Spinal cord (tissue), 10 donors: ENCODE results near the gene COL7A1. TPM values are rescaled to one million over a fixed set of nuclear protein-coding genes. Genes with fewer than 3 reads are reported as not detected.

Source experiments
- DNase-seq, 6 donors: peaks; one replicate each; pipeline versions ENCODE4 v3.0.0 to v3.0.0-alpha.2; 2013 to 2015; ENCODE audit warnings: low spot score in 6 of 6, low read depth in 4 of 6
- H3K27ac ChIP-seq: one replicate; pipeline ENCODE4 v1.5.1; 2013; ENCODE audit warnings: low read depth, low read length, control low read depth
- H3K27me3 ChIP-seq: one replicate; pipeline ENCODE4 v1.6.1; 2013; ENCODE audit warnings: low read length; ENCODE audit not compliant: control insufficient read depth, insufficient read depth
- H3K36me3 ChIP-seq: one replicate; pipeline ENCODE4 v1.6.1; 2013; ENCODE audit warnings: low read length; ENCODE audit not compliant: control insufficient read depth, insufficient read depth
- H3K4me1 ChIP-seq: one replicate; pipeline ENCODE4 v1.6.1; 2013; ENCODE audit warnings: low read length; ENCODE audit not compliant: control insufficient read depth, insufficient read depth
- H3K4me3 ChIP-seq: one replicate; pipeline ENCODE4 v1.5.1; 2013; ENCODE audit warnings: low read depth, low read length, control low read depth
- H3K9me3 ChIP-seq: one replicate; pipeline ENCODE4 v1.6.1; 2013; ENCODE audit warnings: low read length; ENCODE audit not compliant: control insufficient read depth, insufficient read depth
- WGBS: methylation state at CpG from one replicate; pipeline ENCODE4 v1.1.5; 2013; ENCODE audit warnings: missing lambda C conversion rate; ENCODE audit not compliant: insufficient coverage; 5-methylcytosine and 5-hydroxymethylcytosine counted together
- polyA plus RNA-seq, 2 donors: library from polyadenylated mRNA; unstranded; fragments of 120-200 nt; gene quantifications; one replicate each; pipeline ENCODE4 v1.2.1, GENCODE V29; 2013; ENCODE audit not compliant: insufficient read length in 2 of 2
- total RNA-seq, 2 donors: library from RNA; depleted of rRNA in 1 of 2; stranded (reverse); fragments of 120-200 nt in 1 of 2; fragments of >200 nt in 1 of 2; gene quantifications; one replicate each; pipeline versions ENCODE4 v1.2.3 to v1.2.4, GENCODE V29; 2013 to 2014
- donor health status: healthy.

The COL7A1 gene
- total and polyA plus RNA-seq, 4 donors, result 8.4 to 30.9 (median 25.0) TPM

- Histone ChIP-seq H3K36me3 (peaks cover 79% of the 10 kb centered on the region), H3K4me3 (no peak overlapping the region), H3K9me3 (no peaks in the 10 kb centered on the region), H3K27ac (no peak overlapping the region), H3K4me1 (no peaks in the 10 kb centered on the region), H3K27me3 (no peaks in the 10 kb centered on the region)
- WGBS, result 82% methylated on average over 10 of the region's 14 CpGs
- DNase-seq, result no peak
Measured at GRCh38 chr3:48581621-48582481, 13.3 kb downstream of the COL7A1 start.

GRCh38 chr3:48576647-48577046 is 18.5 kb downstream of the COL7A1 start:
- DNase-seq, result no peak
- Histone ChIP-seq H3K4me3 (no peak overlapping the region), H3K4me1 (no peaks in the 10 kb centered on the region), H3K27ac (no peak overlapping the region), H3K9me3 (no peaks in the 10 kb centered on the region), H3K27me3 (no peaks in the 10 kb centered on the region), H3K36me3 (peaks cover 72% of the 10 kb centered on the region)
- whole genome bisulfite sequencing, result 85% methylated on average over 4 of the region's 4 CpGs

DNA sequence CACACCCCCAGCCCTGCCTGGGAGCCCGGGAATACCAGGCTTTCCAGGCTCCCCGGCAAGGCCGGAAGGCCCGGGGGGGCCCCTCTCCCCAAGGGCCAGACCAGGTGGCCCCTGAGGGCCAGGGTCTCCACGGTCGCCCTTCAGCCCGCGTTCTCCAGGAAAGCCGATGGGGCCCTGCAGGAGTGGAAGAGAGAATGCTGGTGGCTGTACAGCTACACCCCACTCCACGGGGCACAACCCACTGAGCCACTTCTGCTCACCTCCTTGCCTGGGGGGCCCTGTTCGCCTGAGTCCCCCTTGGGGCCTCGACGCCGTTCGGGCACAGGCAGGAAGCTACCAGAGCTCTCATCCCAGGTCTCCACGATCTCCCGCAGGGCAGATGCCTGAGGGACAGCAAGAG is 19.8 kb downstream of the COL7A1 start:
- Histone ChIP-seq H3K4me1 (no peaks in the 10 kb centered on the region), H3K27ac (no peak overlapping the region), H3K36me3 (peaks cover 74% of the 10 kb centered on the region), H3K27me3 (no peaks in the 10 kb centered on the region), H3K4me3 (no peak overlapping the region), H3K9me3 (no peaks in the 10 kb centered on the region)
- no peak for DNase-seq
- 84% methylated on average over 13 of the region's 17 CpGs for WGBS

- H3K27me3 ChIP-seq, result no peaks in the 10 kb centered on the region
- 97% methylated on average over 10 of the region's 10 CpGs for WGBS
- H3K9me3 ChIP-seq, result no peaks in the 10 kb centered on the region
- no peak for DNase-seq
- no peak overlapping the region for H3K4me3 ChIP-seq
- peaks cover 73% of the 10 kb centered on the region for H3K36me3 ChIP-seq
- H3K4me1 ChIP-seq, result no peaks in the 10 kb centered on the region
- H3K27ac ChIP-seq, result no peak overlapping the region
Measured at GRCh38 chr3:48573973-48574585, 21.1 kb downstream of the COL7A1 start.

DNA sequence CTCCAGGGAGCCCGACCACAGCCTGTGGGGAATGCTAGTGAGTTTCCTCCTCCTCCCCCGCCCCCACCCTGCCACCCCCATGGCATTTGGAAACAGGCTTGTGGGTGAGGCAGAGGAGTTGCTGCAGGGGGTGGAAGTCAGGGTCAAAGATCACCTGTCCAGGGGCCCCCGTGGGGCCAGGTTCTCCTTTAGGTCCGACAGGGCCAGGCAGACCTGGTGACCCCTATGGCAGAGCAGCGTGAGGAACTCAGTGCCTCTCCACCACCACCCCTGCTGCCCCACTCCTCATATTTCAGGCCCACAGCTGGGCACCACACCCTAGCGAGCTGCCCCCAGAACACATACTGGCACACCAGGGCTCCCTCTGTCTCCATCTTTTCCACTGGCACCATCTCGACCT is 22.6 kb downstream of the COL7A1 start:
- no peak overlapping the region for H3K4me3 ChIP-seq
- DNase-seq, result no peak
- no peaks in the 10 kb centered on the region for H3K27me3 ChIP-seq
- peaks cover 73% of the 10 kb centered on the region for H3K36me3 ChIP-seq
- no peaks in the 10 kb centered on the region for H3K9me3 ChIP-seq
- WGBS, result 86% methylated on average over 5 of the region's 7 CpGs
- no peaks in the 10 kb centered on the region for H3K4me1 ChIP-seq
- no peak overlapping the region for H3K27ac ChIP-seq

- Histone ChIP-seq H3K4me1 (no peaks in the 10 kb centered on the region), H3K4me3 (no peak overlapping the region), H3K27ac (no peak overlapping the region), H3K9me3 (no peaks in the 10 kb centered on the region), H3K27me3 (no peaks in the 10 kb centered on the region), H3K36me3 (peaks cover 78% of the 10 kb centered on the region)
- no peak for DNase-seq
- 80% methylated on average over 9 of the region's 12 CpGs for WGBS
Measured at GRCh38 chr3:48571938-48572337, 23.2 kb downstream of the COL7A1 start.

DNA sequence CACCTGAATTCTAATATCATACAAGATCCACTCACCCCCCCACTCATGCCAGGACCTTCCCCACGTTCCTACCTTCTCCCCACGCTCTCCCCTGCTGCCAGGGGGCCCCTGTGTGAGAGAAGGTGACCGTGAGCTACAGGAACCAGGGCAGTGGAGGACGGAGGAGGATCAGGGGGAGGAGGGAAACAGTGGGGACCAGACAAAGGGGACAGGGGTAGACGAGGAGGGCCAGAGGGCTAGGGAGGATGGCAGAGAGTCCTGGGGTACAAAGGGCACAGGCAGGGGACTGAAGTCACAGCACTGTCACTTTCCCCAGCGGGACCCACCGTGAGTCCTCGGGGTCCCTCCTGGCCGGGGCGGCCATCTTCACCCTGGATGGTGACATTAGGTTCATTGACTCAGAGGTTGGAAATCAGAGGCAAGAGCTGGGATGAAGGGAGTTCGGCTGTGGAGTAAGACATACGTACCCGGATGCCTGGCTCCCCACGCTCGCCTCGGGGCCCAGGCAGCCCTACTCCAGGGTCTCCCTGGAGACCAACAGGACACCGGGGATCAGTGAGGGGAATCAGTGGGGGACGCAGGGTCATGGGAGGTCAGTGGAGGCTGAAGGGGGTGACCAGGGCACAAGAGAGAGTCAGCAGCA is 25.2 kb downstream of the COL7A1 start:
- no peak for DNase-seq
- H3K4me3 ChIP-seq, result no peak overlapping the region
- 91% methylated on average over 15 of the region's 18 CpGs for WGBS
- no peaks in the 10 kb centered on the region for H3K4me1 ChIP-seq
- H3K27ac ChIP-seq, result no peak overlapping the region
- no peaks in the 10 kb centered on the region for H3K27me3 ChIP-seq
- H3K9me3 ChIP-seq, result no peaks in the 10 kb centered on the region
- peaks cover 75% of the 10 kb centered on the region for H3K36me3 ChIP-seq

DNA sequence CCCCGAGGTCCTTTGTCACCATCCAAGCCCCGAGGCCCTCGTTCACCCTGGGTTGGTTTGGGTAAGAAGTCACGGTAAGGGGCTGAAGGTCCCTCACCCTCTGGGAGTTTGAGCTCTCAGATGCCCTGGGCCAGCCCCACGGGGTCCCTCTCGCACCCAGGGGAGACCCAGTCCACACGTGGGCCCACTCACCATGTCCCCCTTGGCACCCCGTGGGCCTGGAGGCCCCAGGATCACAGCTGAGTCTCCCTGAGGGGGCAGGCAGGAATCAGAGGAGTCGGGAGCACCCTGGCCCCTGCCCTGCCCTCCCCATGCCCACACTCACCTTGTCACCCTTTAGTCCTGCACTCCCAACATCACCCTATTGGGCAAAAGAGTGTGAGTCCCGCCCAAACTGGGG is 25.7 kb downstream of the COL7A1 start:
- WGBS, result 84% methylated on average over 9 of the region's 10 CpGs
- Histone ChIP-seq H3K9me3 (no peaks in the 10 kb centered on the region), H3K27me3 (no peaks in the 10 kb centered on the region), H3K4me3 (no peak overlapping the region), H3K27ac (no peak overlapping the region), H3K36me3 (peaks cover 78% of the 10 kb centered on the region), H3K4me1 (no peaks in the 10 kb centered on the region)
- no peak for DNase-seq

DNA sequence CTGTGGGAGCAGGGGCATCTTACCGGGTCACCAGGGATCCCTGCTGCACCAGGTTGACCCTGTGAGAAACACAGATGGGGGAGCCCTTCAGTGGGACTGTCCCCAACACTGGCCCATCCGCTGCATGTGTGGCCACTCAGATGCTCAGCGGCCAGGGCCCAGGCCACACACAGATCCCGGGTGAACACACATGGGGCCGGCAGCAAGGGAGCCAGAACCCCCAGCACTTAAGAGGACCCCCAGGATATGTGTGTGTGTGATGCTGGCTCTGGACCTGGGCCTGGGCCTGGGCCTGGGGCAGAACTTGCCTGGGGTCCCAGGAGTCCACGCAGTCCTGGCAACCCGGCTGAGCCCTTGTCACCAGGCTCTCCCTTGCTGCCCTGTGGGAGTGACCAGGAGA is 26.7 kb downstream of the COL7A1 start:
- H3K4me3 ChIP-seq, result no peak overlapping the region
- no peaks in the 10 kb centered on the region for H3K27me3 ChIP-seq
- WGBS, result 92% methylated on average over 7 of the region's 7 CpGs
- DNase-seq, result no peak
- peaks cover 74% of the 10 kb centered on the region for H3K36me3 ChIP-seq
- H3K4me1 ChIP-seq, result peaks cover 9% of the 10 kb centered on the region
- no peaks in the 10 kb centered on the region for H3K9me3 ChIP-seq
- H3K27ac ChIP-seq, result no peak overlapping the region
